Stimulated activated CD8-positive, alpha-beta memory T cell treated with anti-CD3 and anti-CD28 coated beads, Interleukin-12 subunit alpha, Interleukin-12 subunit beta, amount 100 ng/mL, for 24 hours (primary cell): ENCODE measurements around the gene PTPN14.

ENCODE experiments used
- DNase-seq: peaks from one replicate; pipeline ENCODE4 v3.0.0-alpha.2; 2020; ENCODE audit errors: extremely low read depth

PTPN14 gene

GRCh38 chr1:214476229-214476985 is 75.0 kb downstream of the PTPN14 start:
- DNase-seq: no peak

GRCh38 chr1:214475746-214476145 is 75.7 kb downstream of the PTPN14 start:
- DNase-seq: no peak

- DNase-seq: no peak
These were observed 76.1 kb downstream of the PTPN14 start for GRCh38 chr1:214475331-214475730.

GRCh38 chr1:214474467-214474866 is 76.9 kb downstream of the PTPN14 start:
- DNase-seq: no peak

GRCh38 chr1:214473862-214474261 is 77.5 kb downstream of the PTPN14 start:
- DNase-seq: no peak

- no peak for DNase-seq
These were observed 78.0 kb downstream of the PTPN14 start for GRCh38 chr1:214473387-214473786.

- DNase-seq: no peak
These were observed 79.0 kb downstream of the PTPN14 start for GRCh38 chr1:214472364-214472763.

- DNase-seq: no peak
These were observed 79.9 kb downstream of the PTPN14 start for GRCh38 chr1:214471458-214471857.

- DNase-seq: no peak
These were observed 81.3 kb downstream of the PTPN14 start for GRCh38 chr1:214470132-214470531.

GRCh38 chr1:214469290-214469689 is 82.1 kb downstream of the PTPN14 start:
- DNase-seq: no peak

GRCh38 chr1:214467078-214467585 is 84.3 kb downstream of the PTPN14 start:
- DNase-seq: no peak

- no peak for DNase-seq
These were observed 84.9 kb downstream of the PTPN14 start for GRCh38 chr1:214466403-214467077.

- no peak for DNase-seq
These were observed 86.7 kb downstream of the PTPN14 start for GRCh38 chr1:214464445-214465287.

- DNase-seq: no peak
These were observed 87.8 kb downstream of the PTPN14 start for GRCh38 chr1:214463596-214463995.

- no peak for DNase-seq
These were observed 88.5 kb downstream of the PTPN14 start for GRCh38 chr1:214462882-214463281.

GRCh38 chr1:214461305-214461704 is 90.1 kb downstream of the PTPN14 start:
- DNase-seq: no peak

- DNase-seq: no peak
These were observed 91.0 kb downstream of the PTPN14 start for GRCh38 chr1:214460304-214460916.

GRCh38 chr1:214459895-214460294 is 91.5 kb downstream of the PTPN14 start:
- no peak for DNase-seq

- DNase-seq: no peak
These were observed 92.9 kb downstream of the PTPN14 start for GRCh38 chr1:214458541-214458940.

GRCh38 chr1:214455971-214456867 is 95.2 kb downstream of the PTPN14 start:
- DNase-seq: no peak

- no peak for DNase-seq
These were observed 95.9 kb downstream of the PTPN14 start for GRCh38 chr1:214455479-214455878.
